ENCODE measurements around the gene NFE2L1. TPM values are rescaled to one million over a fixed set of nuclear protein-coding genes. Genes with fewer than 3 reads are reported as not detected.

The NFE2L1 gene
- total and polyA plus RNA-seq, 9 of the 15 experiments (the other 6 are each of a cell fraction or from before 2014, with no cell fraction given), result 2.0 to 68.6 (median 39.7) TPM

DNA sequence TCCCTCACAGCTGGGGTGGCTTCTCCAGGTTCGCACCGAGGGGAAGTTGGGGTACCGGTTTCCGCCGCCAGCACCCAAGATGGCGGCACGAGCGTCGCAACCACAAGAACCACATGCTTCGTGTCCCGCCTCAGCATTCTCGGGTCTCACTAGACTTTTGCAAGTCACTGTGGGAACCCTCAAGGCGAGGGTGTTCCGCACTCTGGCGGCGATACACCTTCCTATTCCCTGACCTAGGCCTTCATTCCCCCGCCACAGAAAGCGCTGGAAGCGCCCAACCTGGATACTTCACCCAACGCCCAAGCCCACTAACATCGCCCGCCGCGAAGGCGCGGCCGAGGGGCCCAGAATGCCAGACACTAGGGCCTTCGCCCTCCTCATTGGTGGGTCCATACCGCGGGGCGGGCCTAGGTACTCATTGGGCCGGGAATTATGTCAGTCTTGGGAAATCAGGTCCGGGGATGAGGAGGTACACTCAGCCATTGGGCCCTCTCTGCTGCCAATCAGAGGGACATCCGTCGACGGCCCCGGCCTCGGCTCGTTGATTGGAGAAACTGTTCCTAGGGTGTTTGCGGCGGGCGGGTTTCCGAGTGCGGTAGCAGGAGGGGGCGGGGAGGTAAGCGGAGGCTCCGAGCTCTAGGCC, at the start of gene NFE2L1 (continued):
- TF ChIP-seq ESRRA (IDR thresholded peaks at IDR 0.05; ENCODE audit: borderline replicate concordance, low read depth) (peak; percentile 89), NUFIP1 (IDR thresholded peaks at IDR 0.05; ENCODE audit: partially characterized antibody) (no peak), CBX3 (IDR thresholded peaks at IDR 0.05; ENCODE audit: borderline replicate concordance in 1 of 2, low read length in 2 of 2) (peak in 1 of 2 experiments; percentile 96; a peak in 2 of 3 replicates), CEBPG (CRISPR knock-in tag; IDR thresholded peaks at IDR 0.05) (peak; percentile 38; the same call in 1 of the 2 replicates), CEBPG (tag; conservative IDR thresholded peaks at IDR 0.05 in 1 of 2, IDR thresholded peaks at IDR 0.05 in 1 of 2) (no peak), KDM2B (CRISPR knock-in tag; IDR thresholded peaks at IDR 0.05) (no peak), TAF15 (IDR thresholded peaks at IDR 0.05; ENCODE audit: low read depth, low read length) (no peak), ZNF165 (CRISPR knock-in tag; IDR thresholded peaks at IDR 0.05; ENCODE audit: borderline replicate concordance) (0 out of 2 replicates have a peak, but pooled peaks have one; percentile 67), RBBP5 (IDR thresholded peaks at IDR 0.05; ENCODE audit: borderline replicate concordance, insufficient read depth, low read length, poor library complexity, severe bottlenecking) (no peak), KAT7 (CRISPR knock-in tag; IDR thresholded peaks at IDR 0.05; ENCODE audit: borderline replicate concordance) (peak; percentile 11), PTRF (tag; IDR thresholded peaks at IDR 0.05) (no peak), CHD2 (IDR thresholded peaks at IDR 0.05; ENCODE audit: low read depth, low read length) (peak; percentile 82), PHF20 (IDR thresholded peaks at IDR 0.05; ENCODE audit: partially characterized antibody) (peak; percentile 76)
- TF ChIP-seq, protein P1, sequence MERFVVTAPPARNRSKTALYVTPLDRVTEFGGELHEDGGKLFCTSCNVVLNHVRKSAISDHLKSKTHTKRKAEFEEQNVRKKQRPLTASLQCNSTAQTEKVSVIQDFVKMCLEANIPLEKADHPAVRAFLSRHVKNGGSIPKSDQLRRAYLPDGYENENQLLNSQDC (CRISPR knock-in tag; IDR thresholded peaks at IDR 0.05), result peak; percentile 80
- TF ChIP-seq, protein P2, sequence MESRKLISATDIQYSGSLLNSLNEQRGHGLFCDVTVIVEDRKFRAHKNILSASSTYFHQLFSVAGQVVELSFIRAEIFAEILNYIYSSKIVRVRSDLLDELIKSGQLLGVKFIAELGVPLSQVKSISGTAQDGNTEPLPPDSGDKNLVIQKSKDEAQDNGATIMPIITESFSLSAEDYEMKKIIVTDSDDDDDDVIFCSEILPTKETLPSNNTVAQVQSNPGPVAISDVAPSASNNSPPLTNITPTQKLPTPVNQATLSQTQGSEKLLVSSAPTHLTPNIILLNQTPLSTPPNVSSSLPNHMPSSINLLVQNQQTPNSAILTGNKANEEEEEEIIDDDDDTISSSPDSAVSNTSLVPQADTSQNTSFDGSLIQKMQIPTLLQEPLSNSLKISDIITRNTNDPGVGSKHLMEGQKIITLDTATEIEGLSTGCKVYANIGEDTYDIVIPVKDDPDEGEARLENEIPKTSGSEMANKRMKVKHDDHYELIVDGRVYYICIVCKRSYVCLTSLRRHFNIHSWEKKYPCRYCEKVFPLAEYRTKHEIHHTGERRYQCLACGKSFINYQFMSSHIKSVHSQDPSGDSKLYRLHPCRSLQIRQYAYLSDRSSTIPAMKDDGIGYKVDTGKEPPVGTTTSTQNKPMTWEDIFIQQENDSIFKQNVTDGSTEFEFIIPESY (CRISPR knock-in tag; IDR thresholded peaks at IDR 0.05), result peak; percentile 72
- TF ChIP-seq, protein P3, sequence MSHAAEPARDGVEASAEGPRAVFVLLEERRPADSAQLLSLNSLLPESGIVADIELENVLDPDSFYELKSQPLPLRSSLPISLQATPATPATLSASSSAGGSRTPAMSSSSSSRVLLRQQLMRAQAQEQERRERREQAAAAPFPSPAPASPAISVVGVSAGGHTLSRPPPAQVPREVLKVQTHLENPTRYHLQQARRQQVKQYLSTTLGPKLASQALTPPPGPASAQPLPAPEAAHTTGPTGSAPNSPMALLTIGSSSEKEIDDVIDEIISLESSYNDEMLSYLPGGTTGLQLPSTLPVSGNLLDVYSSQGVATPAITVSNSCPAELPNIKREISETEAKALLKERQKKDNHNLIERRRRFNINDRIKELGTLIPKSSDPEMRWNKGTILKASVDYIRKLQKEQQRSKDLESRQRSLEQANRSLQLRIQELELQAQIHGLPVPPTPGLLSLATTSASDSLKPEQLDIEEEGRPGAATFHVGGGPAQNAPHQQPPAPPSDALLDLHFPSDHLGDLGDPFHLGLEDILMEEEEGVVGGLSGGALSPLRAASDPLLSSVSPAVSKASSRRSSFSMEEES (CRISPR knock-in tag; IDR thresholded peaks at IDR 0.05), result no peak
- TF ChIP-seq, protein P4, sequence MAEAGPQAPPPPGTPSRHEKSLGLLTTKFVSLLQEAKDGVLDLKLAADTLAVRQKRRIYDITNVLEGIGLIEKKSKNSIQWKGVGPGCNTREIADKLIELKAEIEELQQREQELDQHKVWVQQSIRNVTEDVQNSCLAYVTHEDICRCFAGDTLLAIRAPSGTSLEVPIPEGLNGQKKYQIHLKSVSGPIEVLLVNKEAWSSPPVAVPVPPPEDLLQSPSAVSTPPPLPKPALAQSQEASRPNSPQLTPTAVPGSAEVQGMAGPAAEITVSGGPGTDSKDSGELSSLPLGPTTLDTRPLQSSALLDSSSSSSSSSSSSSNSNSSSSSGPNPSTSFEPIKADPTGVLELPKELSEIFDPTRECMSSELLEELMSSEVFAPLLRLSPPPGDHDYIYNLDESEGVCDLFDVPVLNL (CRISPR knock-in tag; IDR thresholded peaks at IDR 0.05; ENCODE audit: low read depth), result peak; percentile 68; the same call in 1 of the 2 replicates
- TF ChIP-seq, protein P5, sequence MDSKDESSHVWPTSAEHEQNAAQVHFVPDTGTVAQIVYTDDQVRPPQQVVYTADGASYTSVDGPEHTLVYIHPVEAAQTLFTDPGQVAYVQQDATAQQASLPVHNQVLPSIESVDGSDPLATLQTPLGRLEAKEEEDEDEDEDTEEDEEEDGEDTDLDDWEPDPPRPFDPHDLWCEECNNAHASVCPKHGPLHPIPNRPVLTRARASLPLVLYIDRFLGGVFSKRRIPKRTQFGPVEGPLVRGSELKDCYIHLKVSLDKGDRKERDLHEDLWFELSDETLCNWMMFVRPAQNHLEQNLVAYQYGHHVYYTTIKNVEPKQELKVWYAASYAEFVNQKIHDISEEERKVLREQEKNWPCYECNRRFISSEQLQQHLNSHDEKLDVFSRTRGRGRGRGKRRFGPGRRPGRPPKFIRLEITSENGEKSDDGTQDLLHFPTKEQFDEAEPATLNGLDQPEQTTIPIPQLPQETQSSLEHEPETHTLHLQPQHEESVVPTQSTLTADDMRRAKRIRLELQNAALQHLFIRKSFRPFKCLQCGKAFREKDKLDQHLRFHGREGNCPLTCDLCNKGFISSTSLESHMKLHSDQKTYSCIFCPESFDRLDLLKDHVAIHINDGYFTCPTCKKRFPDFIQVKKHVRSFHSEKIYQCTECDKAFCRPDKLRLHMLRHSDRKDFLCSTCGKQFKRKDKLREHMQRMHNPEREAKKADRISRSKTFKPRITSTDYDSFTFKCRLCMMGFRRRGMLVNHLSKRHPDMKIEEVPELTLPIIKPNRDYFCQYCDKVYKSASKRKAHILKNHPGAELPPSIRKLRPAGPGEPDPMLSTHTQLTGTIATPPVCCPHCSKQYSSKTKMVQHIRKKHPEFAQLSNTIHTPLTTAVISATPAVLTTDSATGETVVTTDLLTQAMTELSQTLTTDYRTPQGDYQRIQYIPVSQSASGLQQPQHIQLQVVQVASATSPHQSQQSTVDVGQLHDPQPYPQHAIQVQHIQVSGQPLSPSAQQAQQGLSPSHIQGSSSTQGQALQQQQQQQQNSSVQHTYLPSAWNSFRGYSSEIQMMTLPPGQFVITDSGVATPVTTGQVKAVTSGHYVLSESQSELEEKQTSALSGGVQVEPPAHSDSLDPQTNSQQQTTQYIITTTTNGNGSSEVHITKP (IDR thresholded peaks at IDR 0.05; ENCODE audit: partially characterized antibody), result peak; percentile 29
